Activated CD8-positive, alpha-beta memory T cell treated with anti-CD3 and anti-CD28 coated beads for 36 hours (primary cell): ENCODE measurements around the gene MRPL52. TPM values are rescaled to one million over a fixed set of nuclear protein-coding genes. Genes with fewer than 3 reads are reported as not detected.
"Not testable (repeated sequence)": the region's sequence is repeated elsewhere in the genome, so short reads cannot be mapped to it uniquely, and the experiment has no call there.

Source experiments
- CTCF ChIA-PET: fragments of 350-600 bp; sonication (Branson Sonifier 250); formaldehyde crosslinking; loops from one replicate; lab custom pipeline; 2021; ENCODE audit warnings: antibody characterized with exemption; lab: Charles Lee
- POLR2A ChIA-PET: fragments of 350-600 bp; sonication (Branson Sonifier 250); formaldehyde crosslinking; loops from one replicate; lab custom pipeline; 2021; ENCODE audit warnings: antibody characterized with exemption; lab: Charles Lee
- total RNA-seq, 2 experiments: library from RNA; stranded (reverse); gene quantifications; one replicate each; pipeline ENCODE4 v1.2.3, GENCODE V29; 2021

The MRPL52 gene
- total RNA-seq, 2 experiments from 2014 or later, result 170 to 179 TPM

GRCh38 chr14:22846811-22847307 lies 17.2 kb downstream of the MRPL52 start:
- ChIA-PET CTCF (no interaction called here), POLR2A (no interaction called here)

- POLR2A ChIA-PET, result no interaction called here
Measured at GRCh38 chr14:22847661-22848341, 18.1 kb downstream of the MRPL52 start.

GRCh38 chr14:22848351-22849164 lies 18.9 kb downstream of the MRPL52 start:
- ChIA-PET CTCF (interaction anchor here (0.7 to 7.6 kb wide), 2 partner anchors 13 to 24 kb away, joined by 4 to 94 read pairs; no protein-coding TSS in a partner anchor), POLR2A (interaction anchor here (0.9 kb wide), 1 partner anchor 13 kb away, joined by 3 read pairs; no protein-coding TSS in a partner anchor)

More at GRCh38 chr14:22847661-22848341, 18.1 kb downstream of the MRPL52 start:
- CTCF ChIA-PET, result interaction anchor here (0.5 kb wide), 1 partner anchor 18 kb away, joined by 3 read pairs; no protein-coding TSS in a partner anchor

- CTCF ChIA-PET, result interaction anchor here (0.7 to 7.6 kb wide), 4 partner anchors 12 to 277 kb away, joined by 4 to 94 read pairs (median 47); partner anchors contain the start of gene MRPL52
- POLR2A ChIA-PET, result interaction anchor here (0.9 to 1.6 kb wide), 2 partner anchors 13 to 19 kb away, joined by 3 read pairs; no protein-coding TSS in a partner anchor
Measured at GRCh38 chr14:22849212-22849819, 19.6 kb downstream of the MRPL52 start.

GRCh38 chr14:22850944-22851764 lies 21.5 kb downstream of the MRPL52 start:
- ChIA-PET CTCF (interaction anchor here (1.0 to 7.6 kb wide), 9 partner anchors 8 to 290 kb away, joined by 3 to 94 read pairs (median 5); partner anchors contain the start of genes LRP10 and MRPL52), POLR2A (interaction anchor here (0.6 to 1.6 kb wide), 3 partner anchors 12 to 295 kb away, joined by 3 read pairs; no protein-coding TSS in a partner anchor)

GRCh38 chr14:22852178-22852577 lies 22.5 kb downstream of the MRPL52 start:
- CTCF ChIA-PET, result interaction anchor here (0.7 to 7.6 kb wide), 24 partner anchors 8 to 314 kb away, joined by 3 to 94 read pairs (median 4); partner anchors contain the start of genes LRP10, MMP14 and MRPL52
- POLR2A ChIA-PET, result interaction anchor here (1.1 kb wide), 1 partner anchor 296 kb away, joined by 3 read pairs; no protein-coding TSS in a partner anchor

GRCh38 chr14:22852599-22852939 lies 22.9 kb downstream of the MRPL52 start:
- ChIA-PET CTCF (interaction anchor here (0.7 to 7.6 kb wide), 28 partner anchors 8 to 315 kb away, joined by 3 to 94 read pairs (median 4); partner anchors contain the start of genes LRP10, MMP14 and MRPL52), POLR2A (interaction anchor here (1.1 kb wide), 1 partner anchor 296 kb away, joined by 3 read pairs; no protein-coding TSS in a partner anchor)

- POLR2A ChIA-PET, result interaction anchor here (0.7 kb wide), 1 partner anchor 87 kb away, joined by 3 read pairs; the partner anchor contains the start of gene OXA1L
- CTCF ChIA-PET, result interaction anchor here (0.7 to 7.6 kb wide), 33 partner anchors 9 to 315 kb away, joined by 3 to 94 read pairs (median 4); partner anchors contain the start of genes LRP10, MMP14 and MRPL52
Measured at GRCh38 chr14:22852940-22853767, 23.5 kb downstream of the MRPL52 start.

GRCh38 chr14:22854296-22854695 lies 24.6 kb downstream of the MRPL52 start:
- ChIA-PET POLR2A (interaction anchor here (0.7 kb wide), 1 partner anchor 89 kb away, joined by 4 read pairs; no protein-coding TSS in a partner anchor), CTCF (interaction anchor here (0.7 to 7.6 kb wide), 20 partner anchors 9 to 298 kb away, joined by 3 to 94 read pairs (median 4); partner anchors contain the start of gene MMP14)

- CTCF ChIA-PET, result interaction anchor here (0.6 to 7.6 kb wide), 14 partner anchors 9 to 299 kb away, joined by 3 to 94 read pairs (median 6); partner anchors contain the start of genes MMP14 and REM2
- POLR2A ChIA-PET, result interaction anchor here (0.6 kb wide), 1 partner anchor 18 kb away, joined by 3 read pairs; no protein-coding TSS in a partner anchor
Measured at GRCh38 chr14:22854963-22855724, 25.5 kb downstream of the MRPL52 start.

GRCh38 chr14:22856428-22856827 lies 26.7 kb downstream of the MRPL52 start:
- POLR2A ChIA-PET, result no interaction called here
- CTCF ChIA-PET, result interaction anchor here (6.7 to 7.6 kb wide), 2 partner anchors 32 to 285 kb away, joined by 68 to 94 read pairs; no protein-coding TSS in a partner anchor

GRCh38 chr14:22860377-22860776 lies 30.7 kb downstream of the MRPL52 start:
- CTCF ChIA-PET, result interaction anchor here (0.6 to 4.2 kb wide), 8 partner anchors 10 to 1126 kb away, joined by 3 to 27 read pairs (median 4); no protein-coding TSS in a partner anchor
- POLR2A ChIA-PET, result not testable (repeated sequence)

GRCh38 chr14:22861651-22862050 lies 32.0 kb downstream of the MRPL52 start:
- POLR2A ChIA-PET, result no interaction called here
- CTCF ChIA-PET, result interaction anchor here (1.0 to 1.6 kb wide), 3 partner anchors 11 to 292 kb away, joined by 3 to 4 read pairs (median 4); no protein-coding TSS in a partner anchor

GRCh38 chr14:22864979-22865378 lies 35.3 kb downstream of the MRPL52 start:
- CTCF ChIA-PET, result interaction anchor here (1.6 to 2.6 kb wide), 2 partner anchors 10 to 12 kb away, joined by 4 to 11 read pairs; no protein-coding TSS in a partner anchor
- POLR2A ChIA-PET, result no interaction called here
